ENCODE results near the gene SLC44A1.
"Not testable (repeated sequence)": the region's sequence is repeated elsewhere in the genome, so short reads cannot be mapped to it uniquely, and the experiment has no call there.

SLC44A1 gene

DNA sequence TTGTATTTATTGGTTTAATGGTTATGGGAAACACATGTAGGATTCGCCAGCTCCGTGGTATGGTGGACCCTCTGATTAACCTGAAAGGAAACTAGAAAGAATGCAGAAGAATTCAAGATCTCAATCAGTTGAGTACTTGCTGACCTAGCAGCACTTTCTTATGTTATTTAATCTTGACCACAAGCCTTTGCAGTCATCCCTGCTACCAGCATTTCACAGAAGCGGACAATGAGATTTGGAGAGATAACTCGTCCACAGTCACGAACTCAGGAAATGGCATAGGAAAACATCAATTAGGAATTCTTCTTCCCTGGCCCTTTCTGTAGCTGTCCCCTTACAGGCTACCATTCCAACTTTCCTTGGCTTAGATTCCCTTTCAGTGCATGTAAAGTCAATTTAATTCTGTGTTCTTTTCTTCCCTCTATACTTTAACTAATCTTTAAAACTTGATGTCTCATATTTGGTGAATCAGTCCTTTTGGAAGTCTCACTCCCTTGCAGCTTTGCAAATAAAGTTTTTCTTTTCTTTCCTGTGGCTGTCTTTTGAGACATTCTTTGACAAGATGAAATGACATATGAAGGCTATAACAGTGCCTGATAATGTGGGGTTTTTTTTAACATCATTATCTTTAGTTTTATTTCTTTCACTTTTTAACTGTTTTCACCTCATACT lies 1.3 kb upstream of the SLC44A1 start:
- no peak for DNase-seq

DNA sequence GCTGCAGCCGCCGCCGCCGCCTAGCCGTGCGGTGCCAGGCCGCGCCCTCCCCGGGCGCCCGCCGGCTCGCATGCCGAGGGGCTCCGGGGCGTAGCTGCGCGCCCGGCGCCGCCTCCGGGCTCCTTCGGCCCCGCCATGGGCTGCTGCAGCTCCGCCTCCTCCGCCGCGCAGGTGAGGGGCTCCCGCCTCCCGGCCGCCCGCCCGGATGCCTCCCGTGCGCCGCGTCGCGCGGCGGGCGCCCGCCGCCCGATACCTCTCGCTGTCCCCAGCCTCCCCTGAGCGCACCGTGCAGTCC lies 230 bp downstream of the SLC44A1 start:
- DNase-seq, result no peak

DNA sequence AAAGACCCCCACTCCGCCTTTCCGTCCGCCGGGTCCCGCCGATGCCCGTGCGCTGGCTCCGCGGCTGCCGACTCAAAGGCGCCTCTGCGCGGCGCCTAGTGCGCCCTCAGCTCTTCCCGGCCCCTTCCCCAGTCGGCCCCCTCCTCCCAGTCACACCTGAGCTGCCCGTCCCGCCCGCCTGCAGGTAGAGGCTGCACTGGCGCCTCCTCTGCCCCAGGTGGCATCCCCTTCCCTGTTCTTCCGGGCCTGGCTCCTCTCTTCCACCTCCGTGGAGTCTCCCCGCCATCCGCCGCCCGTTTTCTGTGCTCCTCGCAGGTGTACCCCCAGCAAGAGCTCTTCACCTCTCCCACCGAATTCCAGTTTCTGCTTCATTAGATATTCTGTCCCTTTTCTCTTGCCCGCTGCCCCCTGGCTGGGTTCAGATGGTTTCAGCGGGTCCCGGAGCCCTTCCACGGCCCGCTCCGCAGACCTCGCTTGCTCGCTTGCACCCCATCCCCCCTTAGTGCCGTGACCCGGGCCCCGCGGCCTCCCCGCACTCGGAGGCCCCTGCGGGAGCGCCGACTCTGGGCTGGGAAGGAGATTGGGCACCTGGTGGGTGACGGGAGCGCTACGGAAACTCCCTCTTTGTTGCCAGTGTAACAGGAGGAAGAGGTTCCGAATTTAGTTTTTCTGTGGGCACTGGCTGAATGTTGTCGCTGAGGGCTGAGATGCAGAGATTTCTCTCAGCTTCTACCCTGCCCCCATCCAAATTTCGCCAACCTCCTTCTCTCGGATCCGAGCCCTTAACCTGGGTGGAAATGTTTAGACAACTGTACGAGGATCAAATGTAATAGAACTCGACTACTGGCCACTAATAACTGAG lies 809 bp downstream of the SLC44A1 start:
- DNase-seq, result peak; percentile 66

DNA sequence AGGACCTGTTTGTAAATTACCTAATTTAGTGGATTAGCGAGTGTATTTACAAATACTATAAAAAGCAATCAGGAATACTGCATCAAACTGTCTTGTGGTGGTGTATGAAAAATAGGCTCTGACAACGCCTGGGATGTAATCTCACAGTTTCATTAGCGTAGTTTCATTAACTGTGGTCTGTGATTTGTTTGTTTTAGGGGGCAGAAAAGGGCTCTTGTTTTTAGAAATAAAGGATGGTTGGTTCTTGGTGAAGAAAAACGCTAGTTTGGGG lies 1.4 kb downstream of the SLC44A1 start:
- DNase-seq, result no peak

DNA sequence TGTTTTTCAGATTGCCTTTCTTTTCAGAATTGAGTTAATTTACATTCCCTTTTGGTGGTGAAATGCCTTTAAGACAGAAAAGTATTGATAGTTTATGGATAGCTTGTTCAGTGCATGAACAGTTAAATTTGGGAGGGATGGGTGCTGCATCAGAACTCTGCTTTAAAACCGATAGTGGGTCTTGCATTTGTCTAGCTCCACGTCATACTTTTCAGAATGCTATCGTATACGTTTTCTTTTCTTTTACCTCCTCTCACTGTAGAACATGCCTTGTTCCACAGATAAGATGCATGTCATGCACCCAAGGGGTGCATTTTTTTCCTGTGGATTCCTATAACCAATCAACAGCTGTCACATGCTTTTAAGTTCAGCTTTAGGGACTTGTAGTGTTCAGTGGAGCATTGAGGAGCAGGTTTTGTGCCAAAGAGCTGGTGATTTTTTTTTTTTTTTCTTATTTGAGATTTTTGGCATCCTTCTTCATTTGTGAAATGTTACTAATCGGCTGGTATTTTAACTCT lies 2.3 kb downstream of the SLC44A1 start:
- DNase-seq, result no peak

DNA sequence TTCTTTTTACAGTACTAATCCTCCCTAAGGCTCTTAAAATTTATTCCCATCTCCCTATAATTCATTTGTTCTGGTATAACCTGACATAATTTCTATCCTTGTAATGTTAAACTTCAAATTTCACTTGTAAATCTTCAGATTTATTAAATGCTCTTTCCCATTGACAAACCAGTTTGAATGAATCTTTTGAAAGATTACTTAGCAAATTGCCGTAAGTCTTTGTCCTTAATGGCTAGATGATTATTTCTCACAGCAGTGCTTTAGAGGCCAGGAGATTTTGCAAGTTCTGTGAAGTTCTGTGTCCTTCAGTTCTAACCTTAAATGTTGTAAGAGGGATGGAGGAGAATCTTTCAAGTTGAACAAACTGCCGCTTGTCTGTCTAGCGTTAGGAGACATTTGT lies 4.2 kb downstream of the SLC44A1 start:
- no peak for DNase-seq

DNA sequence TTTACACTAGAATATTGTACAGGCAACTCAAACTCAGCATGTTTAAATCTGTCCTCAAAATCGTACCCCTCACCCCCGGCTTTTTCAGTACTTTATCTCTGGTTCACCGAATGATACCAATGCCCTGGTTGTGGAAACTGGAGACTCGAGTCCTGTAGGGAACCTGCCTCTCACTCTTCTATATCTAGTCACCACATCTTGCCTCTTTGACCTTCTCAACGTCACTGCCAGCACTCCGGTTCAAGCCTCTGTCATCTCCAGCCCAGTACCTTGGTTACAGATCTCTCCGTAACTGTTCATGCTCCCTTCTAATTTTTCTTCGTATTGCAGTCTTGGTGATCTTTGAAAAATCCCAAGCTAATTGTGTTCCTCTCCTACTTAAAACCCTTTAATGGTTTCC lies 6.7 kb downstream of the SLC44A1 start:
- no peak for DNase-seq

DNA sequence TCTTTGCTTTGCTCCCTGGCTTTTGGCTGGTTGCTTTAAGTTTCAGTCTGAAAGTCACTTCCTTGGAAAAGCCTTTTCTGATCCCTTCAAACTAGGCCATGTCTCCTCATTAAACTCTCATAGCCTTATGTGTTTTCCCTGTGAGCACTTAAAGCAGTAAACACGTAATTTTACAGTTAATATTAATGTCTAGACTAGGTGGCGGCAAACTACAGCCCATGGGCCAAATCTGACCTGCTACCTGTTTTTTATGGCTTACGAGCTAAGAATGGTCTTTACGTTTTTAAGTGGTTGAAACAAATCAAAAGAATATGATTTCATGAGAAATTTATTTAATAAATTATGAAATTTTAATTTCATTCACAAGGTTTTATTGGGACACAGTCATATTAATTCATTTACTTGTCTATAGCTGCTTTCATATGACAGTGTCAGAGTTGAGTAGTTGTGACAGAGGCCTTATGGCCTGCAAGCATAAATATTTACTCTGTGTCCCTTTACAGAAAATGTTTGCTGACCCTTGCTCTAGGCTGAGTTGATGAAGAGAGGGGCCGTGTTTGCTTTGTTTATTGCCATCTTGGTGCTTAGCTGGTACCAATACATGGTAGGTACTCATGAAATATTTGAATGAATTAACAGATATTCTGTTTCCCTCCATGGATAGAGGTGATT lies 7.4 kb downstream of the SLC44A1 start:
- DNase-seq, result no peak

DNA sequence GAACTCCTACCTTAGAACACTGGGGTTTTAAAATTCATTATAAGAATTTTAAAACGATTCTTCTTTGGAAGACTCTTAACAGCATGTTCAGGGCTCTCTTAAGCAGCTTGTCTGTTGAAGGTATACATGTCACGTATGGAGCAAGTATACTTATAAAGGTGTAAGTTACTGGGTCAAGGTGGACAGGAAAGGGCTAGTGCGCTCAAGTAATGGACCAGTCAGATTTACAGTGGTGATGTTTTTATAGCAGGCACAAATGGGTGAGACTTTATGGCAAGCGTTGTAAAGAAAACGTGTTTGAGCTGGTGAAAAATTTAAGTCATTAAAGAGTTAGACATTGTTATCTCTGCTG lies 7.9 kb downstream of the SLC44A1 start:
- no peak for DNase-seq

DNA sequence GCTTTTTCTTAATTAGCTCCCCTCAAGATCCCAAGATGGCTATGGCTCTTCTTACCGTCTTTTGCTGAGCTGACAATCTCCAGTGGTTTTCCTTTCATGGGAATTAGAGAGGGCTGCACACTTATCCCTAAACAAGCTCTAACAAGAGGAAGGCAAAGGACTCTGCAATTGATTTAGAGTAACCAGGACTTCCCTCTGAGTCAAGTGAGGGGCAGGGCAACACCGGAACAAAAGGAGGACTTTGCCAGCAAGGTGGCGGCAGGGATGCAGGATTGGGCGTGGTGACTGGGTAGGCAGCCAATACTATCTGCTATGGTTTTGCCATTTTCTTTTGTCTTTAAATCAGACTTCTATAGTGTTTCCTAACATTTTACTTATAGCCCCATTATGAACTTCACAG lies 9.8 kb downstream of the SLC44A1 start:
- DNase-seq, result no peak

DNA sequence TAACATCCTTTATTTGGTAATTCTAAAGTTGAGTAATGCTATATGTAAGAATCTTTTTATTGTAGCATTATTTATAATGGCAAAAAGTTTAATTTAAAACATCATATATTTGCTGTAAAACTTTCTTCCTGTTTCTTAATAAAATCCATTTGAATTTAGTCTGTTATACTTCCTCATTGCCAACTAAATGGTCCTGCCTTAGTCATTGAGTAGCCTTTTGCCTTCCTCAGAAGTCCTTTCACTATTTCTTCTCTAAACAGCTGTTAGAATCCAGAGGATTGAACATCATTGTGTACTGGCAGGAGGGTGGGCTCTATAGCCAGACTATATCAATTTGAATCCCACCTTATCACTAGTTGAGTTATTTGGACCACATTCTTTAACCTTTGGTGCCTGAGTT lies 11.0 kb downstream of the SLC44A1 start:
- DNase-seq, result no peak

DNA sequence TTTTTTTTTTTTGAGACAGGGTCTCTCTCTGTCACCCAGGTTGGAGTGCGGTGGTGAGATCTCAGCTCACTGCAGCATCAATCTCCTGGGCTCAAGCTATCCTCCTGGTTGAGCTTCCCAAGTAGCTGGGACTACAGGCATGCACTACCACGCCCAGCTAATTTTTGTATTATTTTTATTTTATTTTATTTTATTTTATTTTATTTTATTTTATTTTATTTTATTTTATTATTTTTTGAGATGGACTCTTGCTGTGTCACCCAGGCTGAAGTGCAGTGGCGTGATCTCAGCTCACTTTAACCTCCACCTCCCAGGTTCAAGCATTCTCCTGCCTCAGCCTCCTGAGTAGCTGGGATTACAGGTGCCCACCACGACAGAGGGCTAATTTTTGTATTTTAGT lies 12.1 kb downstream of the SLC44A1 start:
- not testable (repeated sequence) for DNase-seq

DNA sequence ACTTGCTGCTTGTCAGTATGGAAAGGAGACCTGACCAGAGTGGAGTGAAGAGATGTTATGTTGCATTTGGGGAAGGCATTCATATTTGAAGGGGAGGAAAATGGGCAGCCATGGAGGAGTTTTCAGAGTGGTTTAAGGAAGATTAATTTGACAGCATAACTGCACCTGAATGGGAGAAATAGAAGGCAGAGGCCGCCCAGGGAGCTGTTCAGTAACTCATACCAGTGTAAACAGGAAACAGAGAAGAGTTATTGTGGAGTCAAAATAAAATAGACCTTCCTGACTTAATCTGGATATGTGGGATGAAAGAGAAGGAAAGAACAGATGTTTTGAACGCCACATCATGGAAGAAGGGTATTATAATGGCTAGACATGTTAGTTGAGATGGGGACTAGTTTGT lies 13.4 kb downstream of the SLC44A1 start:
- DNase-seq, result no peak

DNA sequence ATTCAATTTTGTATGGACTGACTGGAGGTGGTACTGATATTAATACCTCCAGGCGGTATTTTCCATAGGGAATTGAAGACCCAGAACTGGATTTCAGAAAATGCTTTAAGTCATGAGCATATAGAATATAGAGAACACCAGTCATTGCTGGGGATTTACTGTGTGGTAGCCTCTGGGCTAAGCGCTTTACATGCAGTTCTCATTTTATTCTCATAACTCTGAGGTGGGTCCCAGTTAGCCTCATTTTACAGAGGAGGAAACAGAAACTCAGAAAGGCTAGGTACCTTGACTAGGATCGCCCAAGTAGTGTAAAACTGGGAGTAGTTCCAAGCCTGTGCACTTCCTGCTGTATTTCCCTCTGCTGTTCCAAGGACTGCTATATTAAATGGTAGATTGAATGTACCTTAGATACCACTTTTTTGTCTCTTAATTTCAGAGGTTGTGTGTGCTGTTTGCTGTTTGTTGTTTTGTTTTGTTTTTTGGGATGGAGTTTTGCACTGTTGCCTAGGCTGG lies 13.8 kb downstream of the SLC44A1 start:
- DNase-seq, result no peak

DNA sequence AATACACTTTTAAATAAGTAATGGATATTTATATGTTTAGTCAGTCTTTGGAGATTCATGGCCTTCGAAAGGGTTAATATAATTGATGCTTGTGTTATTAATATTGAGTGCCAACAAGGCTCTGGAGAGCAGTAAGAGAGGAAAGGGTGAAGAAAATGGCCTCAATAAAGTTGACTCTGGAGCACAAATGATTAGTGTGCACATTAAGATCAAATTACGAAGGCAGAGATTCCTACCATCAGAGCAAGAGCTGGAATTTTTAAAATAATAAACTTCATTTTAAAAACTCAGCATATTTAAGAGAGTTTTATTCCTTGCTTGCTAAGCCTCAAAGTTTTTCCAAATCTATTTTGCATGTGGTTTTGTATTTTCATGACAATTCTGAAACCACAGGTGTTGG lies 14.8 kb downstream of the SLC44A1 start:
- no peak for DNase-seq

DNA sequence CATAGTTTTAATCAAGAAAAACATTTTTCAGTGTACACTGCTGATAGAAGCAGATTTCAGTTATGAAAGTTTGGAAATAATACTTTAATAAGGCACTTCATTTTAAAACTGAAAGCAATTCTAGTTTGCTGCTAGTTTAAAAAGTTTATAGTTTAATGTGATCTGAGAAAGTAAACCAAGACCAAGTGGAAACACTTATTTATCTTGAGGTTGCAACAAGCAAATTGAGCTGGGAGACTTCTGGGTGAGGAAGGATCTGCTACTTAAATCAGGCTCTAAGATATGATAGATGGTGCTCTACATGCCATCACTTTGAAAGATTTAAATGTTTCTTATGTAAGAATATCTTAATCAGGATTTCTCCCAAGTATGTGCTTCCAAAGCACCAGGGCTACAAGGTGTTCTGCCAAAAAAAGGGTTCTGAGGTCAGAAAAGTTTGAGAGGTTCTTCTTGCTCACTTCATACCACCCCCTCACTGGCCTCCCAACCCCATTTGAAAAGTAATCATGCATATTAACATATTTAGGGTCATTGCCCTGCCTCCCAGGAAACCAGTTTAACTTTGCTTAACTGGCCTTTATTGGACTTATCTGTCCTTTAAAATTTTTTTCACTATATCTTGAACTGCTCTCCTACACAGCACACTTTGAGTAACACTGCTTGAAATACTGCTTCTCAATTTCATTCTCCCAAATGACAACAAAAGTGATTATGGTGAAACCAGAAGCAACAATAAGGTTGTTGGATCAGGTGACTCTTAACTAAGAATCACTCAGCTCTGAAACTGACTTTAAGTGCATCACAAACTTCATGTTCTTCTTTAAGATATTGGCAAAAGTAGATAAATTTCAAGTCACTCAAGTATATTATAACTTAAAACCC lies 15.5 kb downstream of the SLC44A1 start:
- no peak for DNase-seq

DNA sequence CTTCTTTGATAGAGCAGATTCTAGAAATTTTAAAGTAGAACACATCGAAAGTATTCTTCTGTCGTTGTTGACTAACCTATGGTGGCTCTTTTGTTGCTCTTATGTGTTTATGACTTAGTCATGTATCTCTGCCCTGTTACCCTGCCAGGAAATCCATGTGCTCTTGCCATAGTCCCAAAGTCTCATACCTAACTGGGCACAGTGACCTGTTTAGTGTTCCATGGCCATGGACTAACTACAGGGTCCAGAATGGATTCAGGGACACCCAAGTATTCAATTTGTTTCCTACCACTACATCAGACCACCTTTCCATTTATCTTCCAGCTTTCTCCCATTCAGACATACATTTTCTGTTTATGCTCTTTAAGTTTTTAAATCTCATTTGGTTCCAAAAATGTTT lies 18.0 kb downstream of the SLC44A1 start:
- DNase-seq, result no peak

DNA sequence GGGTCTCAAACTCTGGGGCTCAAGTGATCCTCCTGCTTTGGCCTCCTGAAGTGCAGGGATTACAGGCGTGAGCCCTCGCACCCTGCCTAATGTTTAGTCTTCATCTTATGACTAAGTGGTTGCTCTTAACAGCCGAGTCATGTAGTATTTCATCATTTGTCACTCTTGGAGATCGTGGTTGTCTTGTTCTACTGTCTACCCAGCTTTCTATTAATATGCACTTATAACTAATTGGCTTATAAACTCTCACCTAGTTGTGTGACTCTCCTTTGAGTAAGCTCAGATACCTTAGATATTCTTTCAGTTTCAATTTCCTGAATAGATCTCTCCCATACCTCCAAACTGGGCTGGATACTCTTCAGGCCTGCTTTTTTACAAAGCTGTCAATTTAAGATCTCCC lies 19.9 kb downstream of the SLC44A1 start:
- no peak for DNase-seq

DNA sequence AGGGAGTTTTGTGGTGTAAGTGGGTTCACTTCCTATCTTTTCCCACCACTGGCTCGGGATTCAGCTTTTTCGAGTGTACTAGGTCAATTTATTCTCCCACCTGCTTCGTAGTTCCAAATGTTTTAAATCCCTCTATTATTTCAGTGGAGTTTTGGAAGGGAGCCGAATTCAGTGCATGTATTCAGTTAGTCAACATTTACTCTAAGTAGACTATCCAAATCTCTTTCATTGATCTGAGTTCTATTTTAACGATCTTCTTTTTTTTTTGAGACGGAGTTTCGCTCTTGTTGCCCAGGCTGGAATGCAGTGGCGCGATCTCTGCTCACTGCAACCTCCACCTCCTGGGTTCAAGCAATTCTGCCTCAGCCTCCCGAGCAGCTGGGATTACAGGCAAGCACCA lies 23.8 kb downstream of the SLC44A1 start:
- not testable (repeated sequence) for DNase-seq

DNA sequence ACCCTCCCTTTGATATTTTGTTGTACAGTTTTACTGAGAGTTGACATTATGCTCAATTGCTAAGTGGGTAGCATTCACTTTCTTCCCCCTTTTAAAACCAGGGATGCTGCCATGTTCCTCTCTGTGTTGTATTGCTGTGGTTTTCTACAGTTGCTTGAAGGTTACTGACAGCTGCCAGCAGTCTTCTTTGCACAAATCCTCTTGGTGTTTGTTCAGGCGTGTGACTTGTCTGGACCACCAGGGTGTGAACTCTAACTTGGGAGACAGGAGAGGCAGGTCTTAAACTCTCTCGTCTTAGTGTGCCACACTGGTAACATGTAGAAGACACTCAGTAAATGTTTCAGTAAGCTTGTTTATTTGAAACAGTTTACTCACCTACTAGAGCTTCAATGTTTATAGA lies 25.1 kb downstream of the SLC44A1 start:
- no peak for DNase-seq

DNA sequence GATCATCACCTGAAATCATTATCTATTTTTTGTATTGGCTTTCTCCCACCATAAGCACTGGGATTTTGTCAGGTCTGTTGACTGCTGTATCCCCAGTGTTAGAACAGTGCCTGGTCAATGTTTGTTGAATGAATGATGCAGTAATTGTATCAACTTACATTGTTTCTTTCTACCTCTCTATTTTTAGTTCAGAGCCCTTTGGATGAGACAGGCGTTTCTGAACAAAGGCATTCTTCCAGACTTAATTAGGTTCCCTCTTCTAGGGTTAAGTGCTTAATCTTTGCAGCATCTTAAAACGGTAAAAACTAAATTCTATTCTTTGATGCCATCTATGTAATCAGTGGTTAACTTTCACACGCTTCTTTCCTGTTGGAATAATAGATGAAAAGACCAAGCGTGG lies 26.3 kb downstream of the SLC44A1 start:
- DNase-seq, result no peak

DNA sequence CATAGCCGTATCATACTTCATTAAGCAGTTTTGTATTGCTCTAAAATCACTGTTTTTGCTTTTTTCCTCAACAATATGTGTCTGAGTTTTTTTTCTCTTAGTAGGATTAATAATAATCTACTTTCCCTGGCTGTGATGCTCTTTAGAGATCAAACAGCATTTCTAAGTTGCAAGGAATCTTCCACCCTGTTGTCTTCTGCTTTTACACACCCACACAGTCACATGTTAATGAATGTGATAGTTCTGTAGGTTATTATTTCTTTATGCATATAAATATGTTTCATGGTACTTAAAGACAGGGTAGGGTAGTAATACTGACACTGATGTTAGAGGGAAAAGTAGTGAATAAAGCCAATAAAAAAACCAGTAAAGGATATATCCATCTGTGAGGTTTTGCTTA lies 29.3 kb downstream of the SLC44A1 start:
- no peak for DNase-seq

DNA sequence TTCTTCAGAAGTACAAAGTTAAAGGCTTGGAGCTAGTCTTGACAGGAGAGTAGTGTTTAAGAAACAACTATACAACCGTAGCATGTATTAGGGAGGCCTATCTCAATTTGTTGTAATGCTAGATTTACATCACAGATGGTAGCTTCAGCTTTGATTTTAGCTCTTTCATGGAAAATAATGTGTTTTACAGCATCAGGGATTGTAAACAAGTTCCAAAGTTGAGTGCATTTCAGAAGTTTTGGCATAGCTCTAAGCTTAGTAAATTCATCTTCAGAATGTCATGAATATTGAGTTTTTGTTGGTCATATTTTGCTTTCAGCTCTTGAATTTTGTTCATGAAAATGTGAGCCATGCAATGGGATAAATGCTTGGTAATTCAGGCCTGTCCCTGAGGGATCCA lies 30.7 kb downstream of the SLC44A1 start:
- DNase-seq, result no peak

Measured in NCI-H1092 treated with DMSO at 0.1 percent for 48 hours (cell line).